Motor neuron (in vitro differentiated cells): ENCODE measurements around the gene ARV1. TPM values are rescaled to one million over a fixed set of nuclear protein-coding genes. Genes with fewer than 3 reads are reported as not detected.

Experiments used
- ATAC-seq, 8 experiments: fragments of 200-7000 bp; cut with Tn5 transposase; replicated peaks in 6 of 8; 2 replicates each; pipeline ENCODE4 v1.8.0; 2021; ENCODE audit warnings: mild to moderate bottlenecking in 8 of 8, moderate library complexity in 8 of 8
- H3K27ac ChIP-seq, 2 donors: fragments of 250-450 bp; sonication (Bioruptor Pico); 2 replicates each; pipeline ENCODE4 v1.9.0; 2021; ENCODE audit warnings: antibody characterized with exemption in 2 of 2, mild to moderate bottlenecking in 2 of 2, moderate library complexity in 1 of 2
- H3K4me1 ChIP-seq, 2 donors: fragments of 250-450 bp; sonication (Bioruptor Pico); replicated peaks in 1 of 2; 2 replicates each; pipeline ENCODE4 v1.6.1; 2021; ENCODE audit warnings: antibody characterized with exemption in 2 of 2, mild to moderate bottlenecking in 2 of 2, moderate library complexity in 1 of 2
- H3K4me3 ChIP-seq, 5 donors: fragments of 250-450 bp; sonication (Bioruptor Pico); 2 replicates each; pipeline ENCODE4 v1.9.0; 2021; ENCODE audit warnings: antibody characterized with exemption in 5 of 5, mild to moderate bottlenecking in 5 of 5, moderate library complexity in 4 of 5
- WGBS, 10 experiments: fragments of 450-650 bp; shearing (Covaris generic); methylation state at CpG; one replicate each; pipeline ENCODE4 v1.0.0; 2022; 5-methylcytosine and 5-hydroxymethylcytosine counted together
- in situ Hi-C, 9 experiments: fragments of 400-800 bp; cut with MboI; loops; one replicate each; pipeline ENCODE4 v1.15.0; 2021; ENCODE audit warnings: low sequenced_read_pairs in 9 of 9, low pct_unique_long_range_greater_than_20kb in 2 of 9; ENCODE audit not compliant: unreplicated experiment in 9 of 9
- total RNA-seq, 8 experiments: library from RNA; unstranded; fragments of 300-600 nt; gene quantifications; 2 replicates each; pipeline versions ENCODE4 v1.2.3 to v1.2.4, GENCODE V29; 2022

The ARV1 gene
- total RNA-seq, 8 experiments from 2014 or later, result 25.6 to 40.8 (median 29.0) TPM

DNA sequence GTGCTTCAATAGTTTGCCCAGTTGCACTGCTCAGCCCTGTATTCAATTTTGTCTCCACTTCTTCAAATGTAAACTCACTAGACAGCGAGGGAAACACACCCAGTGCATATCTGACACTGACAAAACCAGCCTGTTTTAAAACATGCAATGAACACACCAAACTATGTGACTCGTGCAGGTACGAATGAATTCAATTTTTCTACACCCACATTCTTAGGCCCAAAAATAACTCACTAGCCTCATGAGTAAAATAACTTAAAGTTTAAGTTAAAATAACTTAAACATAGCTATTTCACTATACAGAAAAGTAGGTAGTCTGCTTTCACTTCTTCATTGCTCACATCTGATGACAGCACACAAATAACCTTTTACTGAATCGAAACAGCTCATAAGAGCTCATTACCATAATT is 21.3 kb upstream of the ARV1 start:
- no peak overlapping the region for H3K4me3 ChIP-seq
- no peaks in the 10 kb centered on the region for H3K4me1 ChIP-seq
- in situ Hi-C loops, result no loop called here
- no peak overlapping the region for H3K27ac ChIP-seq
- ATAC-seq, result peak in 3 of 8 experiments; percentile 31 to 76 (median 47)
- 0 to 100% (median 94%) methylated on average over 1 to 4 of the region's 4 CpGs; no CpG with 5 or more reads in 2 of the 10 experiments for WGBS, 10 experiments

DNA sequence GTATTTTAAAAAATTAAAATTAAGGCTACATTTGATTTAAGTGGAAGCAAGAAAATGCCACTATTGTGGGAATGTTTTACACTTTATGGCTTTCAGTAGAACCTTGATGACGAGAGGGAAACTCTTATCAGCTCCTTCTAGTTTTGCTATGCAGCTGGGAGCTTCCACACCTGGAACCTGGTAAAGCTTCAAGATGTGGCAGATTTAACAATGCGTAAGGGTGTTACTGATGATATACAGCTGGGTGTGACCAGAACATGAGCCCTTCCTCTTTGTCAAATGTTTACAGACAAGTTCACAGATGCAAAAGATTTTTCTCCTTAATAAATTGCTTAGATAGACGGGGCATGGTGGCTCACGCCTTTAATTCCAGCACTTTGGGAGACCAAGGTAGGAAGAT is 20.5 kb upstream of the ARV1 start:
- 37 to 100% (median 98%) methylated on average over 1 to 4 of the region's 4 CpGs for WGBS, 10 experiments
- in situ Hi-C loops, result no loop called here
- peak in 2 of 8 experiments; percentile 29 to 48 for ATAC-seq
- Histone ChIP-seq H3K4me1 (no peaks in the 10 kb centered on the region), H3K27ac (no peak overlapping the region), H3K4me3 (no peak overlapping the region)

DNA sequence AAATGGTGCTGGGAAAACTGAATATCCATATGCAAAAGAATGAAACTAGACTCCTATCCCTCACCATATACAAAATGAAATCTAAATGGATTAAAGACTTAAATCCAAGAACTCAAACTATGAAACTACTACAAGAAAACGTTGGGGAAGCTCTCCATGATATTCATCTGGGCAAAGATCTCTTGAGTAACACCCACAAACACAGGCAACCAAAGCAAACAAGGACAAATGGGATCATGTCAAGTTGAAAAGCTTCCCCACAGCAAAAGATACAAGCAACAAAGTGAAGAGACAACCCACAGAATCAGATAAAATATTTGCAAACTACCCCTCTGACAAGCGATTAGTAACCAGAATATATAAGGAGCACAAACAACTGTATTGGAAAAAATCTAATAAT is 14.0 kb upstream of the ARV1 start:
- in situ Hi-C loops, result no loop called here
- ATAC-seq, result no peak

DNA sequence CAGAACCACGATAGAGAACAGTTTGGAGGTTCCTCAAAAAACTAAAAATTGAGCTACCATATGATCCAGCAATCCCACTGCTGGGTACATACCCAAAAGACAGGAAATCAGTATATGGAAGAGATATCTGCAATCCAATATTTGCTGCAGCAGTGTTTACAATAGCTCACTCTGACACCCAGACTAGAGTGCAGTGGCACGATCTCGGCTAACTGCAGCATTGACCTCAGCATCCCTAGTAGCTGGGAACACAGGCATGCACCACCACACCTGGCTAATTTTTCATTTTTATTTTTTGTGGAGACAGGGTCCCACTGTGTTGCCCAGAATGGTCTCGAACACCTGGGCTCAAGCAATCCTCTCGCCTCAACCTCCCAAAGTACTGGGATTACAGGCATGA is 13.4 kb upstream of the ARV1 start:
- ATAC-seq, result no peak
- Histone ChIP-seq H3K27ac (no peak overlapping the region), H3K4me1 (no peaks in the 10 kb centered on the region), H3K4me3 (no peak overlapping the region)
- in situ Hi-C loops, result no loop called here
- WGBS, 10 experiments, result 87 to 100% (median 95%) methylated on average over 2 to 5 of the region's 5 CpGs; no CpG with 5 or more reads in 1 of the 10 experiments

More for the DNA sequence above, 14.0 kb upstream of the ARV1 start:
- H3K4me1 ChIP-seq, result no peaks in the 10 kb centered on the region
- 25 to 100% (median 50%) methylated on average over 1 to 2 of the region's 2 CpGs for WGBS, 10 experiments
- no peak overlapping the region for H3K27ac ChIP-seq
- H3K4me3 ChIP-seq, result no peak overlapping the region

DNA sequence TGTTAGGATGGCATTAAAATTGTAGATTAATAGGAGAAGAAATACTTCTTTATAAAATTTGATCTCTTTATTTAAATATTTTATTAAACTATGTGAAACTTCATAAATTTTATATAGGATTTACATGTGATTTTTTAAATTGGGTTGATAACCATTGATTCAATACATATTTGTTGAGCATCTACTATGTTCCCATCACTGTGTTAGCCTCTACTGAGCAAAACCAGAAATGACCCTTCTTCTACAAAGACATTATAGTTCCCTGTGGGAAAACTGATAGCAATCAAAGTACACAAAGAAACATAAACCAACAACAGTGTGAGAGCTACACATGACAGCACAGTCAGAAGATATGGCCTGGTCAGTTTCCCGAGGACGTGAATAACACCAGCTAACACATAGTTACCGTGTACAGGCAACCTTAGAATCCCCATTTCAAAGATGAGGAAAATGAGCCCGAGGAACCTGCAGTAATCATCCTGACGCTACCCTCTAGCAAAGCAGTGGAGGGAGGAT is 12.5 kb upstream of the ARV1 start:
- no peak for ATAC-seq

DNA sequence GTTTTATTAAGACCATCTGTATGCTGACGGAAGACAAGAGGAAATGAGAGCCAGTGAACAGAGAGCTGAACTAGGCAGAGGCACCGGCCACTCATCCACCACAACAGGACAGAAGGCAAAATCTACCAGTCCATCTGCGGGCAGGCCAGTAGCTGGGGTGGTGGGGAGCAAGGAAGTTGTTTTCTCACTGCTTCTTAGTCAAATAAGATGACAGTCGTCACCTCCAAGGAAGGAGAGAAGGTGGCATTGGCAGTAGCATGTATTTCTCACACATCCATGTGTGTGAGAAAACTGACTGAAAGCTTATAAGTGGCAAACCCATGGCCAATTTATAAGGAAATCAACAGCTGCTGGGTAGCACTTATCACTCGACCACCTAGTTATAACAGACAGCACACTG is 8.5 kb upstream of the ARV1 start:
- Histone ChIP-seq H3K27ac (no peak overlapping the region), H3K4me3 (no peak overlapping the region), H3K4me1 (peaks cover 0 to 3% of the 10 kb centered on the region in 2 donors)
- 76 to 100% (median 91%) methylated on average over 1 to 5 of the region's 5 CpGs; no CpG with 5 or more reads in 2 of the 10 experiments for WGBS, 10 experiments
- no peak for ATAC-seq
- in situ Hi-C loops, result no loop called here

More for the DNA sequence above, 12.5 kb upstream of the ARV1 start:
- 56 to 100% (median 83%) methylated on average over 3 to 5 of the region's 5 CpGs; no CpG with 5 or more reads in 3 of the 10 experiments for WGBS, 10 experiments
- Histone ChIP-seq H3K4me3 (no peak overlapping the region), H3K27ac (no peak overlapping the region), H3K4me1 (no peaks in the 10 kb centered on the region)
- in situ Hi-C loops, result no loop called here

DNA sequence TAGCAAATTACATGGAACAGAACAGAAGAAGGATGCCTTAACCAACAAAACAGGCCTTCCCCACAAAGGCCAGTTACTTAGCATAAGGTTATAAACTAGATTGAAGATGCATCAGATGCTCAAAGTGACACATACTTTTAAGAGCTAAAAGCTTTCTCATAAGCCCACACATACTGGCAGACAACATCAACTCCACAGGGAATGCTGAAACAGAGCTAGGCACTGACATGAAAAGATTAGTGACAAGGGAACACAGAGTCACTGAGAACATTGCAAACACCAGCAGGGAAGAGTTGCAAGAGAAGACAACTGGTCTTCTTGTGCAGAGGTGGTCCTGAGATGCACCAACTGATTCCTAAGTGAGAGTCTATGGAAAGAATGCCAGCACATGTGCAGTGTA is 7.1 kb upstream of the ARV1 start:
- peak in 1 of 8 experiments; percentile 46 for ATAC-seq
- in situ Hi-C loops, result no loop called here
- H3K4me3 ChIP-seq, result no peak overlapping the region
- H3K4me1 ChIP-seq, result peaks cover 0 to 3% of the 10 kb centered on the region in 2 donors
- H3K27ac ChIP-seq, result no peak overlapping the region

DNA sequence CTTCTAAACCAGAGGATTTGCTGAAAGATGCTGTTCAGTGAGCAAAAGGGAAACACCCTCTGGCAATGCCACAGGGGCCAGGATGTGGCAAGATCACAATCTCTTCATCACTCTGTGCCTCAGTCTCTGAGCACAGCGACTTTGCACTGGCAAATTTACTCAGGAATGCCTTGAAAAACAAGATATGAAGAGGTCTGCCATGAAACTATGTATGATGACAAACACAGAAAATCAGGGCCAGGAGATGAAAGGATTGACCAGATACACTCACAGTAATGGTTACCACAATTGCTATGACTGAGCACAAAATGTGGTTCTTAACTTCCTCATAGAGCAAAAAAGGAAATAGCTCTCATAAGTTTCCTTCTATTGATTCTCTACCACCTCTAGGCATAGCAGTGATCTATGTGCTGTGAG is 6.0 kb upstream of the ARV1 start:
- Histone ChIP-seq H3K27ac (no peak overlapping the region), H3K4me3 (no peak overlapping the region), H3K4me1 (peaks cover 6 to 12% of the 10 kb centered on the region in 2 donors)
- WGBS, 10 experiments, result 40 to 100% (median 80%) methylated on average over 1 of the region's 1 CpG; no CpG with 5 or more reads in 3 of the 10 experiments
- in situ Hi-C loops, result no loop called here
- no peak for ATAC-seq

DNA sequence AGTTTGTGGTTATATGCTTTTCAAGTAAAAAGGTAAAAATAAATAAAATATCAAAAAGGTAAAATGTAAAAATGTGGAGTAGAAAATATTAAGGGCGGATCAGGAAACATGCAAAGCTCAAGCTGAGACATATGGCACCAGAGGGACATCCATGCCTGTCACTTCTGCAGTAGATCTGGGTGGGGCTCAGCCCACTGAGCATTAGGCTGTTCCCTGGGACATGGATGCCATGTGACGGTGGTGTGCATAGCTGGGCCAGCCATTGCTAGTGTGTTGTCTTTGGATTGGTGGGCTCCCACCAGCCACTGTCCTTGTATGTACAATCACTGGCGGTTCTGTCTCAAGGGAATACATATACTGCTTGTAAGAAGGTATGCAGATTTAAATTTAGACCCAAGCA is 3.3 kb upstream of the ARV1 start:
- Histone ChIP-seq H3K27ac (no peak overlapping the region), H3K4me3 (no peak overlapping the region), H3K4me1 (peaks cover 6 to 20% of the 10 kb centered on the region in 2 donors)
- no peak for ATAC-seq
- 50 to 100% (median 86%) methylated on average over 1 to 3 of the region's 3 CpGs; no CpG with 5 or more reads in 2 of the 10 experiments for WGBS, 10 experiments
- in situ Hi-C loops, result no loop called here

DNA sequence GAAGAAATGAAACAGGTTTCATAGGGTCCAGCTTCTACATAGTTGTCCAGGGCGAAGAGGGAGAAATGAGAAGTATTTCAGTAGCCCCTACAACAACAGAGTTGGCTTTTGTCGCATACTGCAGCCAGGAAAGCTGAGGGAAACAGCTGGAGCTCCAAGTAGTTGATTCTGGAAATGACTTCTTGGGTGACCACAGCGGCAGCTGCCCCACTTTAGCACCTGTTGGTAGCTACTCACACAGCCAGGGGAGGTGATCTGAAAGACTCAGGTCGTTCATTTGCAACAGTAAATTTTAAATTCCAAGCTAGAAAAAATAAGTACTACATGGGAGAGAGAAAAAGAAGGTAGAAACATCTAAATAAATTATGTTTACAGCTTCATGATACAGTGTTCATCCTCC is 2.5 kb upstream of the ARV1 start:
- H3K27ac ChIP-seq, result no peak overlapping the region
- H3K4me3 ChIP-seq, result no peak overlapping the region
- 60 to 100% (median 96%) methylated on average over 1 to 3 of the region's 4 CpGs for WGBS, 10 experiments
- peaks cover 6 to 20% of the 10 kb centered on the region in 2 donors for H3K4me1 ChIP-seq
- in situ Hi-C loops, result no loop called here
- no peak for ATAC-seq

DNA sequence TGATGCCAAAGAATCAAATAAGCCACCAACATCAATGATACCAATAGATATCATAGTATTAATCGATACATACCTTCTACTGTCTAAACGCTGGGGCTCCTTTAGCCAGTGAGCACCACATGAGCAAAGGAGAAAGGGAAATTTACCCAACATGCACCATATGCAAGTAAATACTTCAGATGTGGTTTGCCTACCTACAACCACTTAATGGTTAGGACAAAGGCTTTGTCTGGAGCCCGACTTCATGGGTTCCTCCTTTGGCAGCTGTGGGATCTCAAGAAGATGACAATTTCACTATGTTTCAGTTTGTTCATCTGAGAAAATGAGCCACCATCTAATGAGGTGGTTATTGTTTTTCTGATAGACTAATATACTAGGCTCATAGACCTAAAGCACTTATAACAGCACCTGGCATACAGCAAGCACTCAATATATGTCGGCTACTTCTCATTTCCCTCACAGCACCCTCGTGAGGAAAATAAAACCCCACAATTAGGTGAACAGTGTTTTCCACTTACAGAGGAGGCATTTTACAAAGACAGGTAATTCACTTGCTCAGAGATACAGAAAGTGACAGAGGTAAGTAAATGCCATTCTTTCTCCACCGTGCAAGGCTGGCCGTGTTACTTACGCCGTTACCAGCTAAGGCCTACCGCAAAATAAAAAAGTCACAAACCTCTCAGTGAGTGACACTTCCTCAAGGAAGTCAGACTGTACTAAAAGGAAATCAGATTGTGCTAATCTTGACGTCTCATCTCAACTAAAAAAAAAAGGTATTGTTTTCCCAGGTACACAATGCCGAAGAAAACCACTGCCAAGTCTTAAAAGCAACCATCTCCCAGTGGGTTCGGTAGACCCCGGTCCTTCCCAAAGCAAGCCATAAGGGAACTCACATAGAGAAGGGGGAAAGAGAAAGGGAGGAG is 1.8 kb upstream of the ARV1 start:
- Histone ChIP-seq H3K4me3 (peak overlapping the region; percentile 54 to 93 (median 70)), H3K27ac (peak overlapping the region; percentile 46 to 71), H3K4me1 (peaks cover 6 to 17% of the 10 kb centered on the region in 2 donors)
- ATAC-seq, result no peak
- in situ Hi-C loops, result no loop called here
- 77 to 98% (median 86%) methylated on average over 3 to 14 of the region's 14 CpGs for WGBS, 10 experiments

DNA sequence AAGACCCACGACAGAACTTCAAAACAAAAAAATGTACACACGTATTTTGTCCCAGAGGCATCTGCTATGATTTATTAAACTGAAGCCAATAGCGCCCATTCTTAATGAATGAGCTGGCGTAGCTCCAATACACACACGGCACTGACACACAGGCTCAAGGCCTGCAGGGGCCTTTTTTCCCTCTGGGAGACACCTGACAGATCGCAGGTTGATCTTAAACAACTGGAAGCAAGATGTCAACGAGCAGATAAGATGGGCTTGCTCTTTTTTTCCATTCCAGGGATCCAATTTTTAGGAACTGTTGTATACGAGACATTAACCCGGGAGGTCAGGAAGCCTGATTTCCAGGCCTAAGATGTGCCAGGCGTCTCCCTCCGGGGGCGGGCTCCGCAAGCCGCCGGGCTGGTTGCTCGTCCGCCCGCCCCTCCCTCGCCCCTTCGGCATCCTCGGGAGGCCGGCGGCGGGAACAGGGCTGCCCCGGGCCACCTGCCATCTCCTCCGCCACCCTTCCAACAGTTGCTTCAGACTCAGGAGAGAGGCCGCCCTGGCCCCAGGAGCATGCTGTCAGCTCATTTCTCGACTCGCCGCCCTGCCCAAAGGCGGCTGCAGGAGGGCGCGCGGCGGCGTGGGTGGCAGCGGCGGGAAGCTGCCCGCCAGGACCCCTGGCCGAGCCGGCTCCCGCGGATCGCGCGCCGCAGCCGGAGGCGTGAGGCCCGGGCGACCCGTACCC is 968 bp upstream of the ARV1 start:
- Histone ChIP-seq H3K27ac (peak overlapping the region; percentile 46 to 71), H3K4me3 (peak overlapping the region; percentile 54 to 93 (median 70)), H3K4me1 (peaks cover 6 to 17% of the 10 kb centered on the region in 2 donors)
- WGBS, 10 experiments, result 0 to 14% (median 4%) methylated on average over 1 to 24 of the region's 52 CpGs; no CpG with 5 or more reads in 3 of the 10 experiments
- peak; percentile 7 to 28 (median 13) for ATAC-seq
- in situ Hi-C loops, result no loop called here

DNA sequence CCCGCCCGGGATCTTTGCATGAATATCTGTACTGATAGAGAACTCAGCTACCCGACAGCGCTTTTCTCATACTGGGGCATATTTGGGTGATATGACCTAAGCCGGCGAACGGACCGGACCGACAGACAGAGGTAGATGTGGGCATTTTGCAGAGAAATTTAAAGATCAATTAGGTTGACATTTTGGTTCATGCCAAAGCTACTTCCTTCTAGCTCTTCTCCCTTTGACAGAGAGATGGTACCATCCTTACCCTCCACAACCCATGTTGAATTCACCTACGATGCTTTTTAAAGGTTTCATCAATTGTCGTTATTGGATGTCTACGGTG is 459 bp downstream of the ARV1 start:
- H3K4me3 ChIP-seq, result peak overlapping the region; percentile 56 to 93 (median 70)
- in situ Hi-C loops, result no loop called here
- 0 to 67% (median 2%) methylated on average over 1 to 12 of the region's 12 CpGs; no CpG with 5 or more reads in 1 of the 10 experiments for WGBS, 10 experiments
- ATAC-seq, result no peak
- peaks cover 6 to 17% of the 10 kb centered on the region in 2 donors for H3K4me1 ChIP-seq
- H3K27ac ChIP-seq, result peak overlapping the region; percentile 58 to 77
